GM12875 (cell line): ENCODE measurements around the gene PDE1A.

Experiments
- H3K4me3 ChIP-seq: one replicate; pipeline ENCODE4 v1.5.1; 2011; ENCODE audit warnings: low read depth, low read length, control low read depth
- CTCF ChIP-seq: IDR thresholded peaks from 2 replicates; pipeline ENCODE4 v1.5.1; 2011; ENCODE audit warnings: low read depth, mild to moderate bottlenecking, control low read depth, inconsistent platforms, low read length, moderate library complexity, borderline replicate concordance; ENCODE audit not compliant: insufficient read depth

PDE1A gene

DNA sequence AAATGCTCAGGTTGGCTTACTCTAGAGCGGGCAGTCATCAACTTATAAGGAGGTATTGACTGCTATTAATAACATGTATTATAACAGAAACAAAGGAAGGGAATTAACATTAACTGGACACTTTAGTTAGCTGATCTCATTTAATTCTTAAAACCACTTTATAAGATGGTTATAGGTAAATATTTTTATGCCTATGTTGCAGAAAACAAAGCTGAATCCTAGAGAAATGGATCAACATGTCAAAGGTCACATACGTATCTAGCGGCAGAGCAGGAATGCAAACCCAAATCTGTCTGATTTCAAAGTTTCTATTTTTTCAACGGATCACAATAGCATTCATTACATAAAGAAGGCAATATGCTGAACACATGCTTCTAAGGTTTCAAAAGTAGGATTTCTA lies 200.0 kb downstream of the PDE1A start:
- TF ChIP-seq CTCF = no peak
- no peak overlapping the region for H3K4me3 ChIP-seq

- TF ChIP-seq CTCF = no peak
- no peak overlapping the region for H3K4me3 ChIP-seq
Measured at GRCh38 chr2:182224669-182225068, 202.2 kb downstream of the PDE1A start.

- no peak for TF ChIP-seq CTCF
- H3K4me3 ChIP-seq = no peak overlapping the region
Measured at GRCh38 chr2:182220998-182221397, 205.8 kb downstream of the PDE1A start.

GRCh38 chr2:182220335-182220734 lies 206.5 kb downstream of the PDE1A start:
- no peak overlapping the region for H3K4me3 ChIP-seq
- TF ChIP-seq CTCF = no peak

DNA sequence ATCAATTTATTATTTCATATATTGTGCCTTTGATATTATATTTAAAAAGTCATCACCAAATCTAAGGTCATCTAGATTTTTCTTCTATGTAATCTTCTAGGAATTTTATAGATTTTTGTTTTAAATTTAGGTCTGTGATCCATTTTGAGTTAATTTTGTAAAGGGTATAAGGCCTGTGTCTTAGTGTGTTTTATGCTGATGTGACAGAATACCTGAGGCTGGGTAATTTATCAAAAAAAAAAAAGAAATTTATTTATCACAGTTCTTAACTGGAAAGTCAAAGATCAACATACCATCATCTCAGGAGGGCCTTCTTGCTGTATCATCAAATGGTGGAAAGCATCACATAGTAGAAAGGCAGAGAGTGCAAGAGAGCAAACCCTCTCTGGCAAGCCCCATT lies 216.2 kb downstream of the PDE1A start:
- TF ChIP-seq CTCF = no peak
- no peak overlapping the region for H3K4me3 ChIP-seq

DNA sequence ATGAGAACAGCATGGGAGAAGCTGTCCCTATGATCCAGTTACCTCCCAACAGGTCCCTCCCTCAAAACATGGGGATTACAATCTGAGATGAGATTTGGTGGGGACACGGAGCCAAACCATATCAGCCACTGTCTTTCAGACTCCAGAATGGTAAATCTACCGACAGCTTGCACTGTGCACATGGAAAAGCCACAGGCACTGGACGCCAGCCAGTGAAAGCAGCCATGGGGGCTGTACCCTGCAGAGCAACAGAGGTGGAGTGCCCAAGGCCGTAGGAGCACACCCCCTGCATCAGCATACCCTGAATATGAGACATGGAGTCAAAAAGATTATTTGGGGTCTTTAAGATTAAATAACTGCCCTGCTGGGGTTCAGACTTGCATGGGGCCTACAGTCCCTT lies 218.4 kb downstream of the PDE1A start:
- no peak overlapping the region for H3K4me3 ChIP-seq
- no peak for TF ChIP-seq CTCF

DNA sequence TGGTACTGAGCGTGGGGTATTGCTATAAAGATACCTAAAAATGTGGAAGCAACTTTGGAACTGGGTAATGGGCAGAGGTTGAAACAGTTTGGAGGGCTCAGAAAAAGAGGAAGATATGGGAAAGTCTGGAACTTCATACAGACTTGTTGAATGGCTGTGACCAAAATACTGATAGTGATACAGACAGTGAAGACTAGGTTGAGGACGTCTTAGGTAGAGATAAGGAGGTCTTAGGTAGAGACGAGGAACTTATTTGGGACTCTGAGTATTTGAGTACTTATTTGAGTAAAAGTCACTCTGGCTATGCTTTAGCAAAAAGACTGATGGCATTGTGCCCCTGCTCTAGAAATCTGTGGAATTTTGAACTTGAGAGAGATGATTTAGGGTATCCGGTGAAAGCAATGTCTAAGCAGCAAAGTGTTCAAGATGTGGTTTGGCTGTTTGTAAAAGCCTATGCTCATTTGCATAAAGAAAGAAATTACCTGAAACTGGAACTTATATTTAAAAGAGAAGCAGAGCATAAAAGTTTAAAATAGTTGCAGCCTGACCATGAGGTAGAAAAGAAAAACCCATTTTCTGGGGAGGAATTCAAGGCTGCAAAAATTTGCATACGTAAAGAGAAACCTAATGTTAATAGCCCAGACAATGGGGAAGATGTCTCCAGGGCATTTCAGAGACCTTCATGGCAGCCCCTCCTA lies 219.6 kb downstream of the PDE1A start:
- TF ChIP-seq CTCF = no peak
- no peak overlapping the region for H3K4me3 ChIP-seq
